Measurements from ENCODE around the gene IPMK.

The IPMK gene

GRCh38 chr10:58264780-58265179, 2.9 kb downstream of the IPMK start:
- Histone ChIP-seq H3K79me2 (ENCODE audit: insufficient read depth, low read length) (peaks cover 81% of the 10 kb centered on the region), H4K20me1 (ENCODE audit: low read depth, low read length) (peaks cover 25% of the 10 kb centered on the region; the same call in 1 of the 2 replicates), H3K4me2 (ENCODE audit: low read depth, low read length, poor library complexity, severe bottlenecking) (peak overlapping the region; percentile 99), H3K4me3 (ENCODE audit: insufficient read depth, low read length, poor library complexity, severe bottlenecking) (peak overlapping the region; percentile 81), H3K9ac (ENCODE audit: low read length) (peak overlapping the region; percentile 66), H3F3A (ENCODE audit: insufficient read depth) (peaks cover 26% of the 10 kb centered on the region), H3K36me3 (ENCODE audit: low read length) (no peaks in the 10 kb centered on the region), H3K9me3 (ENCODE audit: insufficient read depth, low read length) (no peaks in the 10 kb centered on the region), H3K27ac (ENCODE audit: low read depth, low read length) (peak overlapping the region; percentile 94; the same call in 1 of the 2 replicates), H3K9me2 (replicated peaks; ENCODE audit: insufficient read depth, low read length) (no peaks in the 10 kb centered on the region), H3K27me3 (ENCODE audit: low read length) (no peaks in the 10 kb centered on the region), H2AFZ (ENCODE audit: low read depth, low read length, severe bottlenecking) (no peak overlapping the region)
- TF ChIP-seq CTCF (IDR thresholded peaks at IDR 0.05; ENCODE audit: insufficient read depth, low read length, poor library complexity, severe bottlenecking) (no peak), EZH2phosphoT487 (conservative IDR thresholded peaks at IDR 0.05; ENCODE audit: low read length) (no peak)

- H4K20me1 ChIP-seq (ENCODE audit: low read depth, low read length), result peaks cover 32% of the 10 kb centered on the region; the same call in 1 of the 2 replicates
These were observed 4.9 kb downstream of the IPMK start for GRCh38 chr10:58262766-58263165.

GRCh38 chr10:58260334-58260733, 7.4 kb downstream of the IPMK start:
- Histone ChIP-seq H3K27ac (ENCODE audit: low read depth, low read length) (no peak overlapping the region), H3K9ac (ENCODE audit: low read length) (no peak overlapping the region), H2AFZ (ENCODE audit: low read depth, low read length, severe bottlenecking) (no peak overlapping the region), H4K20me1 (ENCODE audit: low read depth, low read length) (peaks cover 28% of the 10 kb centered on the region; the same call in 1 of the 2 replicates), H3K36me3 (ENCODE audit: low read length) (peaks cover 2% of the 10 kb centered on the region; the same call in 1 of the 2 replicates), H3K4me2 (ENCODE audit: low read depth, low read length, poor library complexity, severe bottlenecking) (no peak overlapping the region), H3K79me2 (ENCODE audit: insufficient read depth, low read length) (peaks cover 97% of the 10 kb centered on the region), H3K9me2 (replicated peaks; ENCODE audit: insufficient read depth, low read length) (no peaks in the 10 kb centered on the region), H3K9me3 (ENCODE audit: insufficient read depth, low read length) (no peaks in the 10 kb centered on the region), H3K27me3 (ENCODE audit: low read length) (no peaks in the 10 kb centered on the region), H3F3A (ENCODE audit: insufficient read depth) (peaks cover 7% of the 10 kb centered on the region; the same call in 1 of the 2 replicates), H3K4me3 (ENCODE audit: insufficient read depth, low read length, poor library complexity, severe bottlenecking) (no peak overlapping the region)
- TF ChIP-seq CTCF (IDR thresholded peaks at IDR 0.05; ENCODE audit: insufficient read depth, low read length, poor library complexity, severe bottlenecking), result no peak
- no peak for TF ChIP-seq EZH2phosphoT487 (conservative IDR thresholded peaks at IDR 0.05; ENCODE audit: low read length)

More at GRCh38 chr10:58262766-58263165, 4.9 kb downstream of the IPMK start:
- Histone ChIP-seq H3K27ac (ENCODE audit: low read depth, low read length) (no peak overlapping the region), H3F3A (ENCODE audit: insufficient read depth) (peaks cover 19% of the 10 kb centered on the region; the same call in 1 of the 2 replicates), H3K27me3 (ENCODE audit: low read length) (no peaks in the 10 kb centered on the region), H3K9ac (ENCODE audit: low read length) (no peak overlapping the region), H3K4me3 (ENCODE audit: insufficient read depth, low read length, poor library complexity, severe bottlenecking) (no peak overlapping the region), H3K79me2 (ENCODE audit: insufficient read depth, low read length) (peaks cover 93% of the 10 kb centered on the region), H3K36me3 (ENCODE audit: low read length) (peaks cover 2% of the 10 kb centered on the region; the same call in 1 of the 2 replicates), H3K9me2 (replicated peaks; ENCODE audit: insufficient read depth, low read length) (no peaks in the 10 kb centered on the region), H3K4me2 (ENCODE audit: low read depth, low read length, poor library complexity, severe bottlenecking) (peak overlapping the region; percentile 13), H2AFZ (ENCODE audit: low read depth, low read length, severe bottlenecking) (no peak overlapping the region), H3K9me3 (ENCODE audit: insufficient read depth, low read length) (no peaks in the 10 kb centered on the region)
- no peak for TF ChIP-seq EZH2phosphoT487 (conservative IDR thresholded peaks at IDR 0.05; ENCODE audit: low read length)
- TF ChIP-seq CTCF (IDR thresholded peaks at IDR 0.05; ENCODE audit: insufficient read depth, low read length, poor library complexity, severe bottlenecking), result no peak
